ENCODE measurements around the gene TMEM51.

TMEM51 gene

DNA sequence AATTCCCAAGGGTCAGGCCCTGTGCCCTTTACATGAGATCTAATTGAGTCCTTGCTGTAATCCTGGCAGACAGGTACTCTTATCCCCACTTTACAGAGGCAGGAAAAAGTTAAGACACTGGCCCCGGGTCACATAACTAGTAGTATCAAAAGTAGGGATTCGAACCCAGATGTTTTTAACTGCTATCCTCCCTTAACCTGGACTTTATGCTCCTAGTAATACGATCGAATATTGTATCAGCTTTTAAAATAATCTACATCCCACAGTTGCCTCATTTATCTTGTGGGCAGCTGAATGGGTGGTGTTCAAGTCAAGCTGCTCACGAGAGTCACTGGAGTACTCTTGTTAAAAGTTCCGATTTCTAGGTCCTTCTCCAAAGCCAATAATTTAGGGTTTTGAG is 25.5 kb upstream of the TMEM51 start:
- Histone ChIP-seq H3K36me3 (ENCODE audit: control insufficient read depth in 1 of 2, insufficient read depth in 2 of 2, low read length in 2 of 2) (no peaks in the 10 kb centered on the region), H3K18ac (ENCODE audit: low read length) (no peak overlapping the region), H2BK12ac (ENCODE audit: low read length) (no peak overlapping the region), H2AFZ (ENCODE audit: insufficient read depth, low read length, poor library complexity) (no peak overlapping the region), H4K12ac (ENCODE audit: low read depth, low read length) (no peak overlapping the region), H3K9ac (ENCODE audit: low read length) (no peak overlapping the region), H3K27me3 (ENCODE audit: insufficient read depth, low read length) (peaks cover 5% of the 10 kb centered on the region), H3K4ac (ENCODE audit: low read depth, low read length) (no peak overlapping the region), H2AK5ac (ENCODE audit: low read length) (no peak overlapping the region), H4K91ac (ENCODE audit: low read depth, low read length) (no peak overlapping the region), H4K8ac (ENCODE audit: low read depth, low read length) (no peak overlapping the region), H3K4me1 (ENCODE audit: control insufficient read depth in 1 of 2, insufficient read depth in 2 of 2, low read length in 2 of 2) (peaks cover 5 to 6% of the 10 kb centered on the region in 2 experiments), H3K79me2 (ENCODE audit: control insufficient read depth, insufficient read depth, low read length, poor library complexity) (no peaks in the 10 kb centered on the region), H2BK5ac (ENCODE audit: low read depth, low read length, poor library complexity) (no peak overlapping the region), H3K79me1 (ENCODE audit: low read length) (no peaks in the 10 kb centered on the region), H3K14ac (ENCODE audit: low read length) (no peak overlapping the region), H3K9me3 (ENCODE audit: insufficient read depth, low read depth, low read length) (peaks cover 6% of the 10 kb centered on the region), H2BK120ac (ENCODE audit: insufficient read depth, low read length, poor library complexity) (no peak overlapping the region), H3K23ac (ENCODE audit: low read length) (no peak overlapping the region), H3K4me2 (ENCODE audit: low read length) (no peak overlapping the region), H3K4me3 (ENCODE audit: low read depth, low read length) (no peak overlapping the region), H3K27ac (ENCODE audit: low read depth, low read length) (no peak overlapping the region)
- WGBS (ENCODE audit: extremely low coverage, insufficient coverage, insufficient read length) = no CpG with 5 or more reads among the region's 6 CpGs
- DNase-seq = no peak

- Histone ChIP-seq H4K91ac (ENCODE audit: low read depth, low read length) (no peak overlapping the region), H4K12ac (ENCODE audit: low read depth, low read length) (no peak overlapping the region), H3K9me3 (ENCODE audit: insufficient read depth, low read depth, low read length) (peaks cover 6% of the 10 kb centered on the region), H2BK120ac (ENCODE audit: insufficient read depth, low read length, poor library complexity) (no peak overlapping the region), H2AK5ac (ENCODE audit: low read length) (peak overlapping the region; percentile 35), H2AFZ (ENCODE audit: insufficient read depth, low read length, poor library complexity) (no peak overlapping the region), H3K36me3 (ENCODE audit: control insufficient read depth in 1 of 2, insufficient read depth in 2 of 2, low read length in 2 of 2) (no peaks in the 10 kb centered on the region), H3K79me1 (ENCODE audit: low read length) (no peaks in the 10 kb centered on the region), H3K27ac (ENCODE audit: low read depth, low read length) (no peak overlapping the region), H3K23ac (ENCODE audit: low read length) (no peak overlapping the region), H3K79me2 (ENCODE audit: control insufficient read depth, insufficient read depth, low read length, poor library complexity) (no peaks in the 10 kb centered on the region), H3K4ac (ENCODE audit: low read depth, low read length) (no peak overlapping the region), H3K9ac (ENCODE audit: low read length) (no peak overlapping the region), H3K14ac (ENCODE audit: low read length) (no peak overlapping the region), H3K18ac (ENCODE audit: low read length) (no peak overlapping the region), H2BK12ac (ENCODE audit: low read length) (no peak overlapping the region), H3K4me1 (ENCODE audit: control insufficient read depth in 1 of 2, insufficient read depth in 2 of 2, low read length in 2 of 2) (peaks cover 5 to 6% of the 10 kb centered on the region in 2 experiments), H3K4me3 (ENCODE audit: low read depth, low read length) (peak overlapping the region; percentile 6), H4K8ac (ENCODE audit: low read depth, low read length) (no peak overlapping the region), H2BK5ac (ENCODE audit: low read depth, low read length, poor library complexity) (no peak overlapping the region), H3K4me2 (ENCODE audit: low read length) (no peak overlapping the region), H3K27me3 (ENCODE audit: insufficient read depth, low read length) (peaks cover 5% of the 10 kb centered on the region)
- peak; percentile 81 to 90 for DNase-seq
- no CpG with 5 or more reads among the region's 18 CpGs for WGBS (ENCODE audit: extremely low coverage, insufficient coverage, insufficient read length)
Observed at GRCh38 chr1:15128520-15129313, 24.8 kb upstream of the TMEM51 start.

GRCh38 chr1:15129944-15130343 is 23.6 kb upstream of the TMEM51 start:
- Histone ChIP-seq H4K8ac (ENCODE audit: low read depth, low read length) (no peak overlapping the region), H3K4me1 (ENCODE audit: control insufficient read depth in 1 of 2, insufficient read depth in 2 of 2, low read length in 2 of 2) (peaks cover 3 to 6% of the 10 kb centered on the region in 2 experiments), H2BK12ac (ENCODE audit: low read length) (no peak overlapping the region), H3K79me2 (ENCODE audit: control insufficient read depth, insufficient read depth, low read length, poor library complexity) (no peaks in the 10 kb centered on the region), H3K4ac (ENCODE audit: low read depth, low read length) (no peak overlapping the region), H3K18ac (ENCODE audit: low read length) (no peak overlapping the region), H3K27ac (ENCODE audit: low read depth, low read length) (no peak overlapping the region), H2BK5ac (ENCODE audit: low read depth, low read length, poor library complexity) (no peak overlapping the region), H2AFZ (ENCODE audit: insufficient read depth, low read length, poor library complexity) (no peak overlapping the region), H2BK120ac (ENCODE audit: insufficient read depth, low read length, poor library complexity) (no peak overlapping the region), H3K23ac (ENCODE audit: low read length) (no peak overlapping the region), H3K9ac (ENCODE audit: low read length) (no peak overlapping the region), H3K27me3 (ENCODE audit: insufficient read depth, low read length) (peaks cover 5% of the 10 kb centered on the region), H3K14ac (ENCODE audit: low read length) (no peak overlapping the region), H3K9me3 (ENCODE audit: insufficient read depth, low read depth, low read length) (peaks cover 3% of the 10 kb centered on the region), H3K4me3 (ENCODE audit: low read depth, low read length) (no peak overlapping the region), H3K4me2 (ENCODE audit: low read length) (no peak overlapping the region), H3K79me1 (ENCODE audit: low read length) (no peaks in the 10 kb centered on the region), H4K12ac (ENCODE audit: low read depth, low read length) (no peak overlapping the region), H3K36me3 (ENCODE audit: control insufficient read depth in 1 of 2, insufficient read depth in 2 of 2, low read length in 2 of 2) (no peaks in the 10 kb centered on the region), H4K91ac (ENCODE audit: low read depth, low read length) (no peak overlapping the region), H2AK5ac (ENCODE audit: low read length) (no peak overlapping the region)
- WGBS (ENCODE audit: extremely low coverage, insufficient coverage, insufficient read length) = no CpG with 5 or more reads among the region's 4 CpGs
- no peak for DNase-seq

- no peak overlapping the region for H3K9ac ChIP-seq (ENCODE audit: low read length)
- no peaks in the 10 kb centered on the region for H3K79me1 ChIP-seq (ENCODE audit: low read length)
- H2BK120ac ChIP-seq (ENCODE audit: insufficient read depth, low read length, poor library complexity) = no peak overlapping the region
- H3K4me2 ChIP-seq (ENCODE audit: low read length) = no peak overlapping the region
- no peak overlapping the region for H2BK5ac ChIP-seq (ENCODE audit: low read depth, low read length, poor library complexity)
- WGBS (ENCODE audit: extremely low coverage, insufficient coverage, insufficient read length) = no CpG with 5 or more reads among the region's 3 CpGs
- H3K23ac ChIP-seq (ENCODE audit: low read length) = no peak overlapping the region
- H4K8ac ChIP-seq (ENCODE audit: low read depth, low read length) = no peak overlapping the region
- no peak overlapping the region for H4K91ac ChIP-seq (ENCODE audit: low read depth, low read length)
- no peak overlapping the region for H2AFZ ChIP-seq (ENCODE audit: insufficient read depth, low read length, poor library complexity)
- no peaks in the 10 kb centered on the region for H3K36me3 ChIP-seq (ENCODE audit: control insufficient read depth in 1 of 2, insufficient read depth in 2 of 2, low read length in 2 of 2)
- no peak overlapping the region for H4K12ac ChIP-seq (ENCODE audit: low read depth, low read length)
- peaks cover 3% of the 10 kb centered on the region for H3K9me3 ChIP-seq (ENCODE audit: insufficient read depth, low read depth, low read length)
- H3K18ac ChIP-seq (ENCODE audit: low read length) = no peak overlapping the region
- H2AK5ac ChIP-seq (ENCODE audit: low read length) = no peak overlapping the region
- H3K4me1 ChIP-seq (ENCODE audit: control insufficient read depth in 1 of 2, insufficient read depth in 2 of 2, low read length in 2 of 2) = peaks cover 3 to 6% of the 10 kb centered on the region in 2 experiments
- DNase-seq = no peak
- no peak overlapping the region for H3K14ac ChIP-seq (ENCODE audit: low read length)
- H3K79me2 ChIP-seq (ENCODE audit: control insufficient read depth, insufficient read depth, low read length, poor library complexity) = no peaks in the 10 kb centered on the region
- no peak overlapping the region for H2BK12ac ChIP-seq (ENCODE audit: low read length)
- H3K27ac ChIP-seq (ENCODE audit: low read depth, low read length) = no peak overlapping the region
- H3K4me3 ChIP-seq (ENCODE audit: low read depth, low read length) = no peak overlapping the region
- H3K27me3 ChIP-seq (ENCODE audit: insufficient read depth, low read length) = peaks cover 5% of the 10 kb centered on the region
- no peak overlapping the region for H3K4ac ChIP-seq (ENCODE audit: low read depth, low read length)
Observed at GRCh38 chr1:15130607-15131006, 22.9 kb upstream of the TMEM51 start.
